Measurements from ENCODE around the gene PCDHA1.

PCDHA1 gene

DNA sequence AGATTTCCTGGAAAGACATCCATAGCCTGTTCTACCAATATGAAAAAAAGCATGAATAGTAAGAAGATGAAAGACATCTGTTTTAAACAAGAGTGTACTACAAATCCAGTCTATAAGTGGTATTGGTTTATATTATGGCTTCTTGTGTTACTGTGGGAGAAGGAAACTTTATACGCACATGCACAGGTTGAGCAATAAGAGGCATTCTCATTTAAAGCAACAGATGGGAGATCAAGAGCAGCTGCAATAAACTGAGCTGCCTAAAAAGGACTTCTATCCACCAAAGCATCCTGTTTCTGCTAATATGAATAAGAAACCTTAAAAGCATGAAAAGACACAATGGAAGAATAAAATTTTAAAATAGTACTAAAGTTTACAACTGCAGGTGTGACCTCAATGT, 256.6 kb downstream of the PCDHA1 start:
- no peak for DNase-seq (ENCODE audit: low read depth)

DNA sequence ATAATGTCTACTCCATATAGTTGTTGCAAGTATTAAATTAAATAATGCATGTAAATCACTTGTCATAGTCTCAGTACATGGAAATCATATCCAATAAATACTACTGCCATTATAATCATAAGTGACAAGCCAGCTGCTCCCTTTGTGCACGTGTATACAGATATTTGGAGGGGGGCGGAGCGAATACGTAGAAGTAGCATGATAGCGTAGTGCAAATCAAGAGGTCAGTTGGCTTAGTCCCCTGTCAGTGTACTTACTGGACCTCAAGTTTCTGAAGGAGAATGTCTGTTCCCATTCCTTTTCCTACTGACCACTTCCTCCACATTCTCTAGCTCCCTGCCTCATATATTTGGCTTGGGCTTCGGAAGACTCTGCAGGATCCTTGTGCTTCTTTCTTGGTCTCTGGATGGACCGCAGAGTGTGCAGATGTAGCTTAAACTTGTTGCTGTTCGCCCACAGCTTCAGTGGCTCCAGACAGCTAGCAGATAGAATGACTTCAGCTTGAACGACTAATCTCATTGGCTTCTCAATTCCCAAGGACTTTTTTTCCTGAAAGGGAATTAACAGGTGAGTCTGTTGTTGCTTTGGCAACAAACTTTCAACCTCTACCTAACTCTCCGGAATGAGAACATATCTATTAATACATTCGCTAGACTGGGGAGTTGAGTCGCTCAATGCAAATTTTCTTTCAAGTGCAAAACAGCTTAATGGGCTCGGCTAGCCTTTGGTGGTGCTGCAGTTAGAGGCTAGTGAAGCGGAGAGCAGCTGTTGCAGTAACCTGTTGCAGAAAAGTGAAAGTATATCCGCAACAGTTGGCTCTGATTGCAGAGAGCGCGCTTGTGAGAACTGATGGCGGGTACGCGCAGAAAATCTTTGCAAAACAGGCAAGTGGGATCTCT, 264.9 kb downstream of the PCDHA1 start, which contains the start of gene PCDHB1:
TSS of gene PCDHB1 (plus strand) at position 753 of the 899 bp plus-strand sequence. CDS start at position 850, 97 bp downstream.
- no peak for DNase-seq (ENCODE audit: low read depth)

- no peak for DNase-seq (ENCODE audit: low read depth)
Observed at GRCh38 chr5:141051521-141051866, 265.6 kb downstream of the PCDHA1 start.
